Neuronal stem cell (in vitro differentiated cells): ENCODE data around the gene CRYBB3.

ENCODE experiments used
- DNase-seq: peaks from one replicate; pipeline ENCODE4 v3.0.0-alpha.2; 2013; ENCODE audit warnings: low spot score
- H2AFZ ChIP-seq: one replicate; pipeline ENCODE4 v1.6.1; 2013; ENCODE audit warnings: mild to moderate bottlenecking, low read length, inconsistent platforms
- H2AK5ac ChIP-seq: 2 replicates; pipeline ENCODE4 v1.6.1; 2013; ENCODE audit warnings: low read depth, mild to moderate bottlenecking, inconsistent platforms, low read length, moderate library complexity, mixed read lengths
- H2BK120ac ChIP-seq: 2 replicates; pipeline ENCODE4 v1.6.1; 2013; ENCODE audit warnings: low read depth, mild to moderate bottlenecking, inconsistent platforms, low read length, moderate library complexity, mixed read lengths
- H2BK12ac ChIP-seq: one replicate; pipeline ENCODE4 v1.6.1; 2013; ENCODE audit warnings: low read length, inconsistent platforms
- H2BK15ac ChIP-seq: 2 replicates; pipeline ENCODE4 v1.6.1; 2013; ENCODE audit warnings: mild to moderate bottlenecking, low read length, inconsistent platforms, mixed read lengths
- H2BK5ac ChIP-seq: one replicate; pipeline ENCODE4 v1.6.1; 2013; ENCODE audit warnings: inconsistent platforms, mild to moderate bottlenecking, low read length, moderate library complexity
- H3K14ac ChIP-seq: one replicate; pipeline ENCODE4 v1.6.1; 2013; ENCODE audit warnings: low read length, inconsistent platforms
- H3K18ac ChIP-seq: 2 replicates; pipeline ENCODE4 v1.6.1; 2013; ENCODE audit warnings: low read length, inconsistent platforms
- H3K23ac ChIP-seq: 2 replicates; pipeline ENCODE4 v1.6.1; 2013; ENCODE audit warnings: low read depth, mild to moderate bottlenecking, mixed read lengths, low read length, inconsistent platforms; ENCODE audit not compliant: poor library complexity
- H3K27ac ChIP-seq: replicated peaks from 3 replicates; pipeline ENCODE4 v1.5.1; 2013; ENCODE audit warnings: low read length, inconsistent platforms
- H3K27me3 ChIP-seq, 3 experiments: 2 replicates each; pipeline ENCODE4 v1.6.1; 2013; ENCODE audit warnings: low read length in 3 of 3, mild to moderate bottlenecking in 2 of 3, inconsistent platforms in 1 of 3, low read depth in 1 of 3, mixed read lengths in 1 of 3, moderate library complexity in 1 of 3; ENCODE audit not compliant: control insufficient read depth in 3 of 3, insufficient read depth in 3 of 3
- H3K36me3 ChIP-seq, 2 donors: replicated peaks in 1 of 2; 2 replicates each; pipeline ENCODE4 v1.6.1; 2013; ENCODE audit warnings: low read length in 2 of 2; ENCODE audit not compliant: control insufficient read depth in 2 of 2, insufficient read depth in 2 of 2
- H3K4ac ChIP-seq: 2 replicates; pipeline ENCODE4 v1.6.1; 2013; ENCODE audit warnings: inconsistent platforms, mild to moderate bottlenecking, low read length, moderate library complexity
- H3K4me1 ChIP-seq, 2 donors: 1 replicate in 1 of 2; 2 replicates in 1 of 2; pipeline ENCODE4 v1.6.1; 2013; ENCODE audit warnings: low read length in 2 of 2, low read depth in 1 of 2; ENCODE audit not compliant: control insufficient read depth in 2 of 2, insufficient read depth in 1 of 2
- H3K4me2 ChIP-seq: one replicate; pipeline ENCODE4 v1.6.1; 2013; ENCODE audit warnings: mild to moderate bottlenecking, low read length, inconsistent platforms; ENCODE audit not compliant: insufficient read depth, poor library complexity, severe bottlenecking
- H3K4me3 ChIP-seq, 2 donors: 2 replicates each; pipeline ENCODE4 v1.5.1; 2013; ENCODE audit warnings: low read length in 2 of 2, mild to moderate bottlenecking in 2 of 2, inconsistent platforms in 1 of 2, moderate library complexity in 1 of 2
- H3K79me1 ChIP-seq: one replicate; pipeline ENCODE4 v1.6.1; 2013; ENCODE audit warnings: low read depth, mild to moderate bottlenecking, inconsistent platforms, low read length, moderate library complexity
- H3K9ac ChIP-seq: one replicate; pipeline ENCODE4 v1.6.1; 2013; ENCODE audit warnings: mild to moderate bottlenecking, low read depth, low read length, inconsistent platforms; ENCODE audit not compliant: poor library complexity
- H3K9me3 ChIP-seq, 2 donors: replicated peaks in 1 of 2; 2 replicates each; pipeline versions ENCODE3 to v1.6.1; 2013; ENCODE audit warnings: low read length in 2 of 2, mild to moderate bottlenecking in 2 of 2, inconsistent platforms in 1 of 2, low read depth in 1 of 2, mixed read lengths in 1 of 2, moderate library complexity in 1 of 2; ENCODE audit not compliant: control insufficient read depth in 2 of 2, insufficient read depth in 1 of 2
- H4K8ac ChIP-seq: one replicate; pipeline ENCODE4 v1.6.1; 2013; ENCODE audit warnings: low read depth, mild to moderate bottlenecking, inconsistent platforms, low read length, moderate library complexity
- H4K91ac ChIP-seq: one replicate; pipeline ENCODE4 v1.6.1; 2013; ENCODE audit warnings: low read length, low read depth, mild to moderate bottlenecking, inconsistent platforms; ENCODE audit not compliant: poor library complexity
- WGBS, 2 donors: extraction: QIAGEN DNeasy Blood & Tissue Kit; methylation state at CpG; one replicate each; pipeline ENCODE4 v1.1.7; 2013; ENCODE audit warnings: missing lambda C conversion rate in 2 of 2, mixed read lengths in 1 of 2; ENCODE audit not compliant: insufficient read length in 2 of 2, insufficient replicate concordance in 1 of 2; ENCODE audit errors: extremely low coverage in 2 of 2; 5-methylcytosine and 5-hydroxymethylcytosine counted together

Gene CRYBB3

DNA sequence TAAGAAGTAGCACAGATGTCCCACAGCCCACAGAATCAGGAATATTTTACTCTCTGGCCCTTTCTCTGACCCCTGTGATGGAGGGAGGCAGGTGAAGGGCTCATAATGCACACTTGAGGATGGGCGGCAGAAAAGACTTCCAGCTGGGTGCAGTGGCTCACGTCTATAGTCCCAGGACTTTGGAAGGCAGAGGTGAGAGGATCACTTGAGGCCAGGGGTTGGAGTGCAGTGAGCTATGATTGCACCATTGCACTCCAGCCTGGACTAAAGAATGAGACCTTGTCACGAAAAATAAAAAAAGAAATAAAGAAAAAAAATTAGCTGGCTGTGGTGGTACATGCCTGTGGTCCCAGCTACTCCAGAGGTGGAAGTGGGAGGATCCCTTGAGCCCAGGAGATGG lies 13.5 kb upstream of the CRYBB3 start:
- no peak overlapping the region for H3K4me2 ChIP-seq

DNA sequence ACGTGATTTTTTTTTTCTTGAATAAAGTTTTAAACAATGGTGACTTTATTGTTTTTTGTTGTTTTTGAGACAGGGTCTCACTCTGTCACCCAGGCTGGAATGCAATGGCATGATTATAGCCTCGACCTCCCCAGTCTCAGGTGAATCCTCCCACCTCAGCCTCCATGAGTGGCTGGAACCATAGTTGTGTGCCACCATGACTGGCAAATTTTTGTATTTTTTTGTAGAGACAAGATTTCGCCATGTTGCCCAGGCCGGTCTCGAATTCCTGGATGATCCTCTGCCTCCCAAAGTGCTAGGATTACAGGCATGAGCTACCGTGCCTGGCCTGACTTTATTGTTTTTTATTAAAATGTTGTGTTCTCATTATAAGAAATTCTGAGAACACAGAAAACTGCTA lies 12.2 kb upstream of the CRYBB3 start:
- Histone ChIP-seq H4K91ac (no peak overlapping the region), H3K9ac (no peak overlapping the region), H2AK5ac (no peak overlapping the region), H2BK120ac (no peak overlapping the region), H3K36me3 (peaks cover 22 to 45% of the 10 kb centered on the region in 2 donors), H3K27me3 (no peaks in the 10 kb centered on the region), H3K4me3 (no peak overlapping the region), H3K14ac (no peak overlapping the region), H3K9me3 (no peaks in the 10 kb centered on the region), H3K4ac (no peak overlapping the region), H2BK12ac (no peak overlapping the region), H3K4me2 (no peak overlapping the region), H3K79me1 (no peaks in the 10 kb centered on the region), H2BK15ac (no peak overlapping the region), H4K8ac (no peak overlapping the region), H2AFZ (no peak overlapping the region), H2BK5ac (no peak overlapping the region), H3K27ac (no peak overlapping the region), H3K18ac (no peak overlapping the region), H3K4me1 (peaks cover 0 to 3% of the 10 kb centered on the region in 2 donors), H3K23ac (no peak overlapping the region)
- no CpG with 5 or more reads among the region's 6 CpGs for WGBS, 2 donors
- no peak for DNase-seq

More for the DNA sequence above, 13.5 kb upstream of the CRYBB3 start:
- H3K27me3 ChIP-seq = no peaks in the 10 kb centered on the region
- H3K36me3 ChIP-seq = peaks cover 17 to 41% of the 10 kb centered on the region in 2 donors
- H3K18ac ChIP-seq = no peak overlapping the region
- no peak overlapping the region for H4K91ac ChIP-seq
- no peak overlapping the region for H4K8ac ChIP-seq
- H2AFZ ChIP-seq = no peak overlapping the region
- H3K27ac ChIP-seq = no peak overlapping the region
- no peak overlapping the region for H2BK5ac ChIP-seq
- H3K23ac ChIP-seq = no peak overlapping the region
- no peak overlapping the region for H2BK15ac ChIP-seq
- no peak overlapping the region for H3K14ac ChIP-seq
- no peak overlapping the region for H3K9ac ChIP-seq
- no peaks in the 10 kb centered on the region for H3K9me3 ChIP-seq
- H3K79me1 ChIP-seq = no peaks in the 10 kb centered on the region
- H2AK5ac ChIP-seq = no peak overlapping the region
- no peak overlapping the region for H2BK12ac ChIP-seq
- H3K4ac ChIP-seq = no peak overlapping the region
- no peak overlapping the region for H3K4me3 ChIP-seq
- no peak for DNase-seq
- no CpG with 5 or more reads among the region's 3 CpGs for WGBS, 2 donors
- no peak overlapping the region for H2BK120ac ChIP-seq
- H3K4me1 ChIP-seq = peaks cover 0 to 3% of the 10 kb centered on the region in 2 donors

DNA sequence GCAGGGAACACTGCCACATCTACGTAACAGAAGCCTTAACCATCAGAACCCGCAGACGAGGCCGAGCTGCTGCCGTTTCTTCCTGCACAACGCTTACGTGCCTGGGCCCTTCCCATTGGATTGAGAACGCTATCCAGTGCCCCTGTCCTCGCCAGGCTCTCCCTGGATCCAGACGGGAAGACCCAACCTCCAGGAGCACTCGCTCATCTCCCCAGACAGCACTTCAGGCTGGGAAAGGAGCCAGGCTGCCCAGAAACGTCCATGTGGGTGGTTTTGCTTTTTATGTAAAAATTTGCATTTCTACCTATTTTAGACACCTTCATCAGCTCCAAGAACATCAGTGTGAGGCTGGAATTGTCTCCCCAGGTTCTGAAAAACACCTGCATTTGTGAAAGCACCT lies 7.3 kb upstream of the CRYBB3 start:
- DNase-seq = no peak
- Histone ChIP-seq H3K36me3 (peaks cover 10 to 28% of the 10 kb centered on the region in 2 donors), H3K9me3 (no peaks in the 10 kb centered on the region), H3K27me3 (no peaks in the 10 kb centered on the region), H3K4me3 (peak overlapping the region in 1 of 2 donors; percentile 11), H3K4me2 (no peak overlapping the region), H3K27ac (no peak overlapping the region), H2BK120ac (no peak overlapping the region), H2BK15ac (no peak overlapping the region), H3K4me1 (peaks cover under 1 to 4% of the 10 kb centered on the region in 2 donors), H3K9ac (no peak overlapping the region), H4K91ac (no peak overlapping the region), H2AFZ (no peak overlapping the region), H3K18ac (no peak overlapping the region), H2BK12ac (no peak overlapping the region), H3K23ac (no peak overlapping the region), H3K14ac (no peak overlapping the region), H3K79me1 (no peaks in the 10 kb centered on the region), H4K8ac (no peak overlapping the region), H3K4ac (no peak overlapping the region), H2AK5ac (no peak overlapping the region), H2BK5ac (no peak overlapping the region)
- WGBS, 2 donors = no CpG with 5 or more reads among the region's 12 CpGs

GRCh38 chr22:25193130-25193529 lies 6.5 kb upstream of the CRYBB3 start:
- Histone ChIP-seq H4K91ac (no peak overlapping the region), H3K27me3 (no peaks in the 10 kb centered on the region), H4K8ac (no peak overlapping the region), H3K4me1 (peaks cover 2 to 4% of the 10 kb centered on the region in 2 donors), H3K4me3 (no peak overlapping the region), H3K9ac (no peak overlapping the region), H3K9me3 (no peaks in the 10 kb centered on the region), H2AK5ac (no peak overlapping the region), H3K4me2 (no peak overlapping the region), H3K18ac (no peak overlapping the region), H2BK15ac (no peak overlapping the region), H3K36me3 (peaks cover 10 to 28% of the 10 kb centered on the region in 2 donors), H3K79me1 (no peaks in the 10 kb centered on the region), H3K27ac (no peak overlapping the region), H2AFZ (no peak overlapping the region), H2BK120ac (no peak overlapping the region), H2BK12ac (no peak overlapping the region), H2BK5ac (no peak overlapping the region), H3K14ac (no peak overlapping the region), H3K23ac (no peak overlapping the region), H3K4ac (no peak overlapping the region)
- WGBS, 2 donors = no CpG with 5 or more reads among the region's 4 CpGs
- no peak for DNase-seq
